Transverse colon (tissue), 4 donors: ENCODE data around the gene UBL3.

Experiments
- CTCF ChIP-seq, 5 experiments: fragments of 200-600 bp in 3 of 5; fragments of 450-650 bp in 2 of 5; sonication (generic) in 3 of 5; IDR thresholded peaks; 1 replicate in 2 of 5; 2 replicates in 3 of 5; pipeline ENCODE4 v1.5.1; 2016 to 2017; ENCODE audit warnings: antibody characterized with exemption in 5 of 5, inconsistent platforms in 3 of 5, mild to moderate bottlenecking in 2 of 5, moderate library complexity in 1 of 5
- POLR2A ChIP-seq: fragments of 450-650 bp; IDR thresholded peaks from one replicate; pipeline ENCODE4 v1.6.1; 2016; ENCODE audit warnings: antibody characterized with exemption, mild to moderate bottlenecking, moderate library complexity
- POLR2AphosphoS5 ChIP-seq, 3 donors: sonication (generic); formaldehyde crosslinking; IDR thresholded peaks; one replicate each; pipeline ENCODE4 v1.6.1; 2016; ENCODE audit warnings: antibody characterized with exemption in 3 of 3

DNA sequence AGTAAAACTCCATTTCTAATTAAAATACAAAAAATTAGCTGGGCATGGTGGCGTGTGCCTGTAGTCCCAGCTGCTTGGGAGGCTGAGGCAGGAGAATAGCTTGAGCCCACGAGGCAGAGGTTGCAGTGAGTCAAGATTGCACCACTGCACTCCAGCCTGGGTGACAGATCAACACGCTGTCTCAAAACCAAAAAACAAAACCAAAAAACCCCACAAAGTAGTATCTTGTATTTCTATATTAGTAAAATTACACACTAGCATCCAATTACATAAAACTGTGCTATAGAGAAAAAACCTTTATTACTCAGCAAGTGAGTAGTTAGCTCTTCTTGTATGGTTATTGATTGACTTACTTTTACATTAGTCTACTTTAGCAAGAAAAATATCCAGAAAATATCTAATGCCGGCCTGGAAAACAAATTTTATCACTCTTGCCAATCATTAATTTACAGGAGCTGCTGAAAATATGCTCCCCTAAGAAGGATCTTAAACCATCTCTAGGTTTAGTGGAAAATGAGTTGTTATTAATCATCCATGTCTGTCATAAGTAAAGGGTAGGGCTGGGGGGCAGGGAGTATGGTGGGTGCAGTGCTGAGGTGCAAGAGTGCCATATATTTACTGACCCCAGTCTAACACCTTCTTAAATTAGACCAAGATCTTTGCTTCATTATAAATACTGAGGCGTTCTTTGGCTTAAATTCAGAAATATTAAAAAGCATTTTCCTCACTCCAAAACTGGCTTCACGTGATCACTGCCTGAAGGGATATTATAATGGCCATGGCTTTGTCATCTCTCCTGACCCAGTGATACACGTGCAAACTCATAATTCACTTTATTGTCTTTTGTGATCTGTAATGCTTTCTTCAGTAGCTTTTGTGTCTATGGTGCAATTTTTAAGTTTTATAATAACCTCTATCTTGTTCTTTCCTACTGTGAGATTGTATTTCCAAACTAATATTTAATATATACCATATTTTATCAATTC, 44.1 kb downstream of the UBL3 start:
- TF ChIP-seq CTCF (IDR thresholded peaks at IDR 0.05) (no peak), POLR2A (no peak), POLR2AphosphoS5 (IDR thresholded peaks at IDR 0.05) (no peak)
